Fibroblast of villous mesenchyme (primary cell): ENCODE data around the gene PCP4. TPM values are rescaled to one million over a fixed set of nuclear protein-coding genes. Genes with fewer than 3 reads are reported as not detected.
A peak's percentile ranks its signal among the peaks of the same experiment; 100 is the strongest.

Source experiments
- DNase-seq: peaks from one replicate; pipeline ENCODE4 v3.0.0-alpha.2; 2010; ENCODE audit warnings: low read depth
- H3K4me3 ChIP-seq: 2 replicates; pipeline ENCODE4 v1.5.1; 2011; ENCODE audit warnings: low read depth, mild to moderate bottlenecking, low read length
- CTCF ChIP-seq: IDR thresholded peaks from 2 replicates; pipeline ENCODE4 v1.5.1; 2012; ENCODE audit warnings: low read depth, mild to moderate bottlenecking, low read length; ENCODE audit not compliant: insufficient read depth
- total RNA-seq: library from RNA; depleted of rRNA; stranded (reverse); fragments of >200 nt; gene quantifications from 2 replicates; pipeline ENCODE4 v1.2.3, GENCODE V29; 2012

Gene PCP4
- total RNA-seq: not detected in 2 replicates

GRCh38 chr21:39867198-39867650 is at the start of gene PCP4:
TSS of gene PCP4 (plus strand) at chr21:39867438. CDS start at chr21:39867502, 64 bp downstream.
- no peak within 1 kb of the TSS for H3K4me3 ChIP-seq
- DNase-seq: no peak
- TF ChIP-seq CTCF: peak; percentile 53

- TF ChIP-seq CTCF: no peak
- DNase-seq: no peak
- H3K4me3 ChIP-seq: no peak overlapping the region
These were observed 48.7 kb upstream of the PCP4 start for GRCh38 chr21:39818557-39818956.

GRCh38 chr21:39822042-39822441 is 45.2 kb upstream of the PCP4 start:
- no peak for TF ChIP-seq CTCF
- no peak for DNase-seq
- no peak overlapping the region for H3K4me3 ChIP-seq

DNA sequence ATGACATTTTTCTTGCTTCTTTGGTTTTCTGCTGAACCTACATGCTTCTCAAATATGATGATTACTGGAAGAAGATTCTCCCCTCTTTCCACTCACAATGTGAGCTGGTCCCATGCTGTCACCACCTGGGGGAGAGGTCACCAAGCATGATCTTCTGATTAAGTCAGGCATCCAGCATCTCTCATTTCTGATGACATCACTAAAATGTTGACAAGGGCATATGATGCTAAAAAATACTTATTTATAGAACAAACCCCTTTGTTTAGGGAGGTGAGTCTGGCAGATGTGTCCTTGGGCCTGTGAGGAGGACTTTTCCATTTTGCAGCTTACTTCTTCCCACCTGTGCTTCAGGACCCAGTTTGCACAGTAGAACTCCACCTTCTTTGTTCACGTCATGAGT is 42.0 kb upstream of the PCP4 start:
- no peak overlapping the region for H3K4me3 ChIP-seq
- no peak for TF ChIP-seq CTCF
- DNase-seq: no peak

DNA sequence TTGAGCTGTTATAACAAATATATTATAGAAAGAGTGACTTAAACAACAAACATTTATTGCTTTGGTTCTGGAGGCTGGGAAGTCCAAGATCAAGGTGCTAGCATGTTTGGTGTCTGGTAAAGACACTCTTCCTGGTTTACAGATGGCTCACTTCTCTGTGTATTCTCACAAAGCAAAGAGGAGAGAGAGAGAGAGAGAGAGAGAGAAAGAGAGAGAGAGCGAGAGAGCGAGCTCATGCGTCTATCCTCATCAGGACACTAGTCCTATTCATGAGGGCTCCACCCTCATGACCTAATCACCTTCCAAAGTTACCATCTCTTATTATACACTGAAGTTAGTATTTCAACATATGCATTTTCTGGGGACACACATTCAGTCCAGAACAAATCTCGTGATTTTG is 32.7 kb upstream of the PCP4 start:
- no peak overlapping the region for H3K4me3 ChIP-seq
- DNase-seq: no peak
- no peak for TF ChIP-seq CTCF

- no peak for TF ChIP-seq CTCF
- no peak overlapping the region for H3K4me3 ChIP-seq
These were observed 29.3 kb upstream of the PCP4 start for GRCh38 chr21:39837861-39838359.

More at GRCh38 chr21:39837861-39838359, 29.3 kb upstream of the PCP4 start:
- no peak for DNase-seq
